Kidney capillary endothelial cell (primary cell): ENCODE measurements around the gene LDB2.

Experiments
- DNase-seq: peaks from one replicate; pipeline ENCODE4 v3.0.0-alpha.2; 2018; ENCODE audit warnings: low spot score

LDB2 gene

GRCh38 chr4:16685536-16685935, 212.9 kb downstream of the LDB2 start:
- no peak for DNase-seq

GRCh38 chr4:16684935-16685334, 213.5 kb downstream of the LDB2 start:
- DNase-seq: no peak

- no peak for DNase-seq
Observed at GRCh38 chr4:16684097-16684496, 214.3 kb downstream of the LDB2 start.

- no peak for DNase-seq
Observed at GRCh38 chr4:16682975-16683374, 215.5 kb downstream of the LDB2 start.

GRCh38 chr4:16677001-16677944, 221.2 kb downstream of the LDB2 start:
- DNase-seq: no peak

- DNase-seq: no peak
Observed at GRCh38 chr4:16676230-16676770, 222.1 kb downstream of the LDB2 start.

- DNase-seq: no peak
Observed at GRCh38 chr4:16674082-16674481, 224.4 kb downstream of the LDB2 start.

- DNase-seq: no peak
Observed at GRCh38 chr4:16672421-16672820, 226.0 kb downstream of the LDB2 start.

- DNase-seq: no peak
Observed at GRCh38 chr4:16671741-16672140, 226.7 kb downstream of the LDB2 start.

GRCh38 chr4:16670727-16671126, 227.7 kb downstream of the LDB2 start:
- DNase-seq: no peak

GRCh38 chr4:16669036-16669435, 229.4 kb downstream of the LDB2 start:
- no peak for DNase-seq

GRCh38 chr4:16668488-16668887, 230.0 kb downstream of the LDB2 start:
- no peak for DNase-seq

GRCh38 chr4:16667464-16667863, 231.0 kb downstream of the LDB2 start:
- no peak for DNase-seq

GRCh38 chr4:16665942-16666551, 232.4 kb downstream of the LDB2 start:
- DNase-seq: no peak

GRCh38 chr4:16663732-16664131, 234.7 kb downstream of the LDB2 start:
- no peak for DNase-seq

GRCh38 chr4:16663307-16663706, 235.1 kb downstream of the LDB2 start:
- no peak for DNase-seq

GRCh38 chr4:16661813-16662212, 236.6 kb downstream of the LDB2 start:
- DNase-seq: no peak

GRCh38 chr4:16660656-16661055, 237.8 kb downstream of the LDB2 start:
- DNase-seq: no peak

- no peak for DNase-seq
Observed at GRCh38 chr4:16659694-16660093, 238.8 kb downstream of the LDB2 start.

GRCh38 chr4:16659079-16659478, 239.4 kb downstream of the LDB2 start:
- DNase-seq: no peak

GRCh38 chr4:16658183-16658582, 240.3 kb downstream of the LDB2 start:
- no peak for DNase-seq

GRCh38 chr4:16655111-16655510, 243.3 kb downstream of the LDB2 start:
- no peak for DNase-seq

- no peak for DNase-seq
Observed at GRCh38 chr4:16652732-16653305, 245.6 kb downstream of the LDB2 start.
